ENCODE results near the gene TMA7. TPM values are rescaled to one million over a fixed set of nuclear protein-coding genes. Genes with fewer than 3 reads are reported as not detected.

The TMA7 gene
- total and polyA plus RNA-seq, 2 donors (not counting 1 experiment from before 2014, with no cell fraction given) = 306 to 337 TPM

DNA sequence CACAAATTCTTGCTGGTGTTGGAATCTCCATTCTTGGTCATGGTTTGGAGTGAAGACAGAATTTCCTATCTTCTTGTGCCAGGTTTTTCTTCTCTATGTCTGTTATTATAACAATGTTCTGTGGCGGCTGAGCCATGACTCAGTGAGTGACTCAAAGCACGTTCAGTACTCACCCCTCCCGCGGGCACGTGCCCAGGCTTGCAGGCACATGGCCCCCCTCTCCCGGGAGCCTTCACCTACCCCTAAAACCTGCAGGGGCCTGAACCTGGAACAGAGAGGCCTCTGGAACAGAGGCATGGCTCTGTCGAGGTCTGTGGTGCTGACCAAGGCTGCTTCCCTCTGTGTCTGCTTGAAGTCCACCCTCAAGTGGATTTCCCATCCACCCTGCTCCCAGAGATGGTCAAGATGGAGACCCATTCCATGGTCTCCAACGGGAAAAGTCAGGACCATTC is 37.8 kb upstream of the TMA7 start:
- no peaks in the 10 kb centered on the region for H4K20me1 ChIP-seq (ENCODE audit: control insufficient read depth, extremely low read depth, insufficient read depth, low read length)
- no peak overlapping the region for H3K27ac ChIP-seq (ENCODE audit: insufficient read depth, low read length)
- TF ChIP-seq, protein P1, sequence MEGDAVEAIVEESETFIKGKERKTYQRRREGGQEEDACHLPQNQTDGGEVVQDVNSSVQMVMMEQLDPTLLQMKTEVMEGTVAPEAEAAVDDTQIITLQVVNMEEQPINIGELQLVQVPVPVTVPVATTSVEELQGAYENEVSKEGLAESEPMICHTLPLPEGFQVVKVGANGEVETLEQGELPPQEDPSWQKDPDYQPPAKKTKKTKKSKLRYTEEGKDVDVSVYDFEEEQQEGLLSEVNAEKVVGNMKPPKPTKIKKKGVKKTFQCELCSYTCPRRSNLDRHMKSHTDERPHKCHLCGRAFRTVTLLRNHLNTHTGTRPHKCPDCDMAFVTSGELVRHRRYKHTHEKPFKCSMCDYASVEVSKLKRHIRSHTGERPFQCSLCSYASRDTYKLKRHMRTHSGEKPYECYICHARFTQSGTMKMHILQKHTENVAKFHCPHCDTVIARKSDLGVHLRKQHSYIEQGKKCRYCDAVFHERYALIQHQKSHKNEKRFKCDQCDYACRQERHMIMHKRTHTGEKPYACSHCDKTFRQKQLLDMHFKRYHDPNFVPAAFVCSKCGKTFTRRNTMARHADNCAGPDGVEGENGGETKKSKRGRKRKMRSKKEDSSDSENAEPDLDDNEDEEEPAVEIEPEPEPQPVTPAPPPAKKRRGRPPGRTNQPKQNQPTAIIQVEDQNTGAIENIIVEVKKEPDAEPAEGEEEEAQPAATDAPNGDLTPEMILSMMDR (conservative IDR thresholded peaks at IDR 0.05 in 1 of 2, IDR thresholded peaks at IDR 0.05 in 1 of 2; ENCODE audit: low read depth in 1 of 2, low read length in 2 of 2) = no peak
- TF ChIP-seq EZH2 (IDR thresholded peaks at IDR 0.05; ENCODE audit: low read length, missing control alignments) = no peak
- no peak overlapping the region for H3K4me3 ChIP-seq (replicated peaks in 1 of 4; ENCODE audit: control extremely low read depth in 1 of 4, insufficient read depth in 1 of 4, low read depth in 3 of 4, low read length in 4 of 4)
- peaks cover 6% of the 10 kb centered on the region for H3K4me1 ChIP-seq (ENCODE audit: control insufficient read depth, extremely low read depth, insufficient read depth, low read length)
- H3K9ac ChIP-seq (ENCODE audit: insufficient read depth, low read length) = no peak overlapping the region
- peaks cover 3% of the 10 kb centered on the region for H3K36me3 ChIP-seq (ENCODE audit: control insufficient read depth, insufficient read depth, low read length)
- H3K79me2 ChIP-seq (ENCODE audit: control insufficient read depth, insufficient read depth, low read length) = no peaks in the 10 kb centered on the region
- peak; percentile 94 for DNase-seq (ENCODE audit: low read depth in 2 of 2)
- H3K27me3 ChIP-seq (ENCODE audit: control insufficient read depth, insufficient read depth, low read length) = peaks cover 2% of the 10 kb centered on the region
- H3K4me2 ChIP-seq (ENCODE audit: extremely low read depth, insufficient read depth, low read length) = peak overlapping the region; percentile 48
- H2AFZ ChIP-seq (ENCODE audit: low read length) = no peak overlapping the region
- H3K9me3 ChIP-seq (ENCODE audit: control insufficient read depth, insufficient read depth, low read depth, low read length) = no peaks in the 10 kb centered on the region

DNA sequence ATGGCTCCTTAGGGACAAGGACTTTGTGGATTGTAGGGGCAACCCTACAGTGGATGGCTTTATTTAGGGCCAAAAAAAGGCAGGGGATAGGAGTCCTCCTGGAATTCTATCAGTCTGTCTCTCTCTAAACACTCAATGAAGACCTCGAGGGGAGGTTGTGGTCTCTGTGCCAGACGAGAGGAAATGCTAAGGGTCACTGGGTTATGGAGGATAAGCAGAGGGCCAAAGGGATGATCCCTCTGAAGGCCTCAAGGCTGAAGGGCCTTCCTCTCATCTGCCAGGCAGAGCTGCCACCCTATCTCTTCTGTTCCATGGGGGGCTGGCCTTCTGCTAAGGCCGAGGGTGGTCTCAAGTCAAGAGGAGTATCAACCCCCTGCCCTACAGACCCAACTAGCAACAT is 37.1 kb upstream of the TMA7 start:
- peaks cover 1% of the 10 kb centered on the region for H3K27me3 ChIP-seq (ENCODE audit: control insufficient read depth, insufficient read depth, low read length)
- peaks cover 6% of the 10 kb centered on the region for H3K4me1 ChIP-seq (ENCODE audit: control insufficient read depth, extremely low read depth, insufficient read depth, low read length)
- no peak overlapping the region for H2AFZ ChIP-seq (ENCODE audit: low read length)
- no peak overlapping the region for H3K9ac ChIP-seq (ENCODE audit: insufficient read depth, low read length)
- H3K27ac ChIP-seq (ENCODE audit: insufficient read depth, low read length) = no peak overlapping the region
- H3K4me3 ChIP-seq (replicated peaks in 1 of 4; ENCODE audit: control extremely low read depth in 1 of 4, insufficient read depth in 1 of 4, low read depth in 3 of 4, low read length in 4 of 4) = no peak overlapping the region
- no peaks in the 10 kb centered on the region for H3K79me2 ChIP-seq (ENCODE audit: control insufficient read depth, insufficient read depth, low read length)
- no peak overlapping the region for H3K4me2 ChIP-seq (ENCODE audit: extremely low read depth, insufficient read depth, low read length)
- H3K9me3 ChIP-seq (ENCODE audit: control insufficient read depth, insufficient read depth, low read depth, low read length) = no peaks in the 10 kb centered on the region
- TF ChIP-seq EZH2 (IDR thresholded peaks at IDR 0.05; ENCODE audit: low read length, missing control alignments) = no peak
- TF ChIP-seq, protein P1 (conservative IDR thresholded peaks at IDR 0.05 in 1 of 2, IDR thresholded peaks at IDR 0.05 in 1 of 2; ENCODE audit: low read depth in 1 of 2, low read length in 2 of 2) = no peak
- H3K36me3 ChIP-seq (ENCODE audit: control insufficient read depth, insufficient read depth, low read length) = peaks cover 3% of the 10 kb centered on the region
- DNase-seq (ENCODE audit: low read depth in 2 of 2) = no peak
- no peaks in the 10 kb centered on the region for H4K20me1 ChIP-seq (ENCODE audit: control insufficient read depth, extremely low read depth, insufficient read depth, low read length)

DNA sequence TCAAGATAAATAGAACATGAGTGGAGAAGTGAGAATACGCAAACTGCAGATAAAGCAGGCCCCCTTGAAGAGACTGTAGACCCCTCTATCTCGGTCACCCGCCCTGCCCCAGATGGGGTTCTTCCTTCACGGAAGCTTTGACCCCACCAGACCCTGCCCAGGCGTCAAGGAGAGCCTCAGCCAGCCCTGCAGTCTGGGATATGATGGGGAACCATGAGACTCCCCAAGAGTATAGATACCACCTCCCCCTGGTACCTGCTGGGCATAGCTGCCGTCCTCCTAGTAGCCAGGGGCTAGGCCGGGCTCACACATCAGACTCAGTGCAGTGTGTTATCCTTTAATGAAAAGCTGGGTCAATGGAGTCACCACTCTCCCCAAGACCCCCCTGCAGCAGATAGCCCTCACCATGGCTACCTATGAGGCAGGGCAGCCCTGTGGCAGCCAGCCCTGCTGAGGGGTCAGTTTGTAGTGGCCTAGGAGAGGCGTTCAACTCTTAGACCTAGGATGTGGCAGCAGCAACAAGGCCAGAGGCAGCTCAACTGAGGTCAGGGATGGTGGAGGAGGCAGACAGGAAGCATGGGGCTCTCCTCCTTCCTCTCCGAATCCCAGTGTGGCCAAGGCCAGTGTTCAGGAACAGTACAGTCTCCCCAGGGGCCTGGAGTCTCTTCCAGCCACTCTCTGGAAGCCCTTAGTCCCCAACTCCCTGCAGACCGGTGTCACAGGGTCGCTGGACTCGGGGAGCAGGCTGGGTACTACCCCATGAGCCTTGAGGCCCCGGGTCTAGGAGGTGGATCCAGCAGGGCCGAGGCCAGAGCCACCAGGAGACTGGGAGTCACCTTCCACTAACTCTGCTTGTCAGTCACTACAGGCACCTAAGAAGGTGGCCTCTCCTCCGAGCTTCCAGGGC is 36.3 kb upstream of the TMA7 start:
- no peak overlapping the region for H3K9ac ChIP-seq (ENCODE audit: insufficient read depth, low read length)
- TF ChIP-seq, protein P1 (conservative IDR thresholded peaks at IDR 0.05 in 1 of 2, IDR thresholded peaks at IDR 0.05 in 1 of 2; ENCODE audit: low read depth in 1 of 2, low read length in 2 of 2) = no peak
- no peak for TF ChIP-seq EZH2 (IDR thresholded peaks at IDR 0.05; ENCODE audit: low read length, missing control alignments)
- peaks cover 3% of the 10 kb centered on the region for H3K36me3 ChIP-seq (ENCODE audit: control insufficient read depth, insufficient read depth, low read length)
- no peaks in the 10 kb centered on the region for H3K27me3 ChIP-seq (ENCODE audit: control insufficient read depth, insufficient read depth, low read length)
- no peak overlapping the region for H3K4me2 ChIP-seq (ENCODE audit: extremely low read depth, insufficient read depth, low read length)
- H3K4me1 ChIP-seq (ENCODE audit: control insufficient read depth, extremely low read depth, insufficient read depth, low read length) = peaks cover 6% of the 10 kb centered on the region
- H3K9me3 ChIP-seq (ENCODE audit: control insufficient read depth, insufficient read depth, low read depth, low read length) = no peaks in the 10 kb centered on the region
- H3K27ac ChIP-seq (ENCODE audit: insufficient read depth, low read length) = no peak overlapping the region
- no peak for DNase-seq (ENCODE audit: low read depth in 2 of 2)
- no peaks in the 10 kb centered on the region for H4K20me1 ChIP-seq (ENCODE audit: control insufficient read depth, extremely low read depth, insufficient read depth, low read length)
- no peaks in the 10 kb centered on the region for H3K79me2 ChIP-seq (ENCODE audit: control insufficient read depth, insufficient read depth, low read length)
- H3K4me3 ChIP-seq (replicated peaks in 1 of 4; ENCODE audit: control extremely low read depth in 1 of 4, insufficient read depth in 1 of 4, low read depth in 3 of 4, low read length in 4 of 4) = no peak overlapping the region
- no peak overlapping the region for H2AFZ ChIP-seq (ENCODE audit: low read length)
